ENCODE measurements around the gene LMCD1. TPM values are rescaled to one million over a fixed set of nuclear protein-coding genes. Genes with fewer than 3 reads are reported as not detected.

LMCD1 gene
- total RNA-seq, 2 experiments from 2014 or later, result 2.2 to 3.1 TPM

DNA sequence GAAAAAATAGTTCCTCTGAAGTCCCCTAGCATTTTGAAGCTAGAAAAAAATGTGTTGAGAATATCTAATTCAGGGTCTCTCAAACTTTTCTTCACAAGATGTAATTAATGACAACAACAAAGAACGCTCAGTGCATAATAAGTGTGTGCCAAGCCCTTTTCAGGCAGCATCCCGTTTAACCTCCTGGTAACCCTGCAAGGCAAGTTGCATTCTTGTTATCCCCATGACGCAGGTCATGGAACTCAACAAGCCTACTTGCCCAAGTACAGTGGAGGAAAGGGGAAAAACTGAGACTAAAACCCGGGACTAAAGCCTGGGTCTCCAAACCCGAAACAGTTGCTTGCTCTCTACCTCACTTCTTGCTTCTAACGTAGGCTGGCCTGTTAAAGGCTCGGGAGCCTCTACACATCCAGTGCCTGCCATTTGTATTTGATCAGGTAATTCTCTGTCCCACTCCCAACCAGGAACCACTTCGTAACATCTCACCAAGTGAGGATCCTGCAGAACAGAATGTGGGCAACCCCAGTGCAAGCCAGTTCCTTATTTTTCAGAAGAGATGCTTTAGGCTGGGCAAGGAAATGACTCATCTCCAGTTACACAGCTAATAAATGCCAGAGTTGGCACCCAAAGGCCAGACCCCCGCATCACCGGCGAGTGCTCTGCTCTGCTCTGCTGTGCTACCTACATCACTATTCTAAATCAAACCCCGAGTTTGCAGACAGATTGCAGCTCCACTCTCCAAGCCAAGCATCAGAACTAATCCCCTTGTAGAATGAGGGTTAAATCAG is 28.3 kb downstream of the LMCD1 start:
- POLR2A ChIA-PET, result no interaction called here
- CTCF ChIA-PET, result no interaction called here

DNA sequence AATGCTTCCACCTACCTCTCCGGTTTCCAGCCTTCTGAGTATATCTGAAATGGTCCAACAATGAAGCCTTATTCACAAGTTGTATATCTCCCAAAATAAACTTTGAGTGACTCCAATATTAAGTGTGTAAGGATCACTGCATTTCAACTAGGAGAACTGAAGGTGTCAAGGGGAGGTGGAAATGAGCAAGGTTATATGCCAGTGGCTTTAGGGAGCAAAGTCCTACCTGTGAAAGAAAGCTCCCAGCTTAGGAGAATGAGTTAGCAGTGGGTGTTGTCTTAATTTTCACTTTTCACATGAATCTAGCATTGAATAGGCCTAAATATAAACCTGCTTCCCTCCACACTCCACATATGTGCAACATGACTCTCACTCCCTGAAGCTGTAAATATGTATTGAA is 29.0 kb downstream of the LMCD1 start:
- CTCF ChIA-PET, result no interaction called here

DNA sequence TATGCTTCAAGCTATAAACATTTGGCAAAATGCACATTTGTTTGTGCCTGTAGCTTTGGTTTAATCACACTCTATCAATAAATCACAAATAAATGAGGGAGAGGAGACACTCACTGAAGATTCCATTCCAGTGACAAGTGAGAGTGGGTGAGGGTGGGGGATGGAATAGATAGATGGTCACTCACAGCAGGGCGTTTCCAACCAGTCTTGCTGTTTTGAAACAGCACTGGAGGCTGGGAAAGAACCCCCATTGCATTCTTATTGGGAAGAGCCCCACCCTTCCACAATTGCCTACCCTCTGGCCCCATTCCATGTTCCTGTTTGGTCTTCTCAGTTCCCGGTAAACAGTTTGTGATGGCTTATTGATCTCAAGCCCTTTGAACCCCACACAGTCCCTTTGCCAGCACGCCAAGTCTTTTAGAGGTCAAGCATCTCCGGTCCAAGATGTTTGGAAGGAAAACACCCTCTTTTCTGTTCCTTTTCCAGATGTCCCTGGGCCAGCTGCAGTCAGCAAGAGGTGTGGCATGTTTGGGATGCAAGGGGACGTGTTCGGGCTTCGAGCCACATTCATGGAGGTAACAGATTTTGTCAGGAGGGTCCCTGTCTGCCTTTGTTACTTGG is 30.7 kb downstream of the LMCD1 start:
- ChIA-PET CTCF (no interaction called here), POLR2A (no interaction called here)

More for the DNA sequence above, 29.0 kb downstream of the LMCD1 start:
- POLR2A ChIA-PET, result no interaction called here

DNA sequence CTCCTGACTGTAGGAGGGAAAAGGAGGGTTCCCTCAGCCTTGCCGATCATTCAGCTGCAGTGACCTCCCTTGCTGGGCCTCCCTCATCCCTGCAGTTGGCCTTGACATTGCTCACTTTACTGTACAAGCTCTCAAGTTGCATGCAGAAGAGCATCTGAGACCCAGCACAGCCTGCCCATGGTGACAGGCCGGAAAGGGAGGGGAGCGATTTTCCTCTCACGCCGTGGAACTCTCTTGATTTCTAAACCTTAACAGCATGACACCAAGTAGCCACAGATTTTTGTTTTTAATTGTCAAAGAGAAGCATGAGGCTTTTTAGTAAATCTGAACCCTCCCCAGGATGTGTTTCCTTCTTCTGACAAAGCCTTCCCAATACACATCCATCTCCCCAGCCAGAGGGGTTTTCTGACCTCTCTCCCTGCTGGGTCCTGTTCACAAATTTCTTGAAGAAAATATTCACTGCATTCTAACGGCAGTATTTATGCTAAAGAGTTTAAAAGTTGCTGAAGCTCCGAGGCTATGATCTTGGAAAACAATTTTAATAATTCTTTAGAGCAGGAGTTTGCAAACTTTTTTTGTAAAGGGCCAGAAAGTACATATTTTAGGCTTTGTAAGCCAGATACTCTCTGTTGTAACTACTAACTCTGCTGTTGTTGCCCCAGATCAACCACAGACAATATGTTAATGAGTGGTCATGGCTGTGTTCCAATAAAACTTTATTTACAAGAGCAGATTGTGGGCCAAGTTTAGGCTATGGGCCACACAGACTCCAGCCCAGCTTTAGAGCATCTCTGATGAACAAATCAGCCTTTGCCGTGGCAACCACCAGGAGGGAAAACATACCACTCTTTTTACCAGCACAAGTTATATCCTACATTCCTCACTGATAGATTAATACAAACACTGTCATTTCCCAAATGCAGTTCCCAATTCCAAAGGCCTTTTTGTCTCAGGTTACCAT is 34.8 kb downstream of the LMCD1 start:
- ChIA-PET POLR2A (no interaction called here), CTCF (interaction anchor here (0.5 kb wide), 1 partner anchor 552 kb away, joined by 4 read pairs; no protein-coding TSS in a partner anchor)

DNA sequence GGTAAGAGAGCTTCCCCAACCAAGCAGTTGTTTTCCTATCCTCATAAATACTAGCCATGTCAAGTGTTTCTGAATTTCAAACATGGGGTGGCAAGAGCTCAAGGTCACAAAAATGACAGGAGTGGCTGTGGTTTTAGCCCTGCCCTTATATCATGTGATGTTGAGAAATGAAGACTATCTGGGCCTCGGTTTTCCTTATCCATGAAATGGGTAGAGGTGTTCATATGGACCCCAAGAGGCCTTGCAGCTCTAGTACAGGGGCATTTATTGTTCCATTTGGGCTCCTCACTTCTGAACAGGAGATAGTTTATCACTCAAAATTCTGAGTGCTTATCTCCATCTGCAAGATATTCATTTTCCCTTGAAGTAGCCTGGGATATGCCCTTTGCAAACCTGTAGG is 35.8 kb downstream of the LMCD1 start:
- ChIA-PET POLR2A (no interaction called here), CTCF (no interaction called here)

DNA sequence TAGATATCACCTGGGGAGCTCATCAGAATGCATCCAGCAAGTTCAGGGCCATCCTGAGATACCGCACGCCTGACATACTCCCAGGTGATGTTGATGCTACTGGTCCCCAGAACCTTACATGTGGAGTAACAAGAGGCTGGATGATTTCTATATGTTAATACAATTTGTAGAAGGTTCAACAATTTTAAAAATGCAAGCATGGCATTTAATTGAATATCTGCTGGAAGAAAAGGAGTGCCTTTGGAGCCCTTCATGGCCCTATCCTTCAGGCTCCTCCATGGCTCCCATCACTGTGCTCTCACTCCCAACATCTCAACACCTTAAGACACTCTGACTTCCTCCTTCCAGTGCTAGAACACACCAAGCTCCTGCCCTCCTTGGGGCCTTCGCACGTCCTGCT is 36.6 kb downstream of the LMCD1 start:
- CTCF ChIA-PET, result no interaction called here
- POLR2A ChIA-PET, result no interaction called here

DNA sequence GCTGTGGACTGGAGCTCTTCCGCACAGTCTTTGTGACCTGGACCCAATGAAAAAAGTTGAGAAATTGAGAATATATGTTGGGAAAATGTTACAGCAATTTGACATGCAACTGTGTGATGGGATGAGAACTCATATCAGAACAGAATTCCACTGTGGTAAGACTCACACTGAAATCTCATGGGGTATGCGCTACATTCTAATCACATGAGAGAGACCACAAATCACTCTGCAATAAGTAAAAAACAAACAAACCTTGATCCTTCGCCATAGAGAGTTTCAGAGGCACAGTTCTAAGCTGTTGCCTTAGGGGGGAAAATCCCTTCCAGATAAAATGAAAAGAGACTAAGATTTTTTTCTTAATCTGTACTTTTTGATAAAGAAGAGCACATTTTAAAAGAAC is 37.3 kb downstream of the LMCD1 start:
- POLR2A ChIA-PET, result no interaction called here
- CTCF ChIA-PET, result no interaction called here

DNA sequence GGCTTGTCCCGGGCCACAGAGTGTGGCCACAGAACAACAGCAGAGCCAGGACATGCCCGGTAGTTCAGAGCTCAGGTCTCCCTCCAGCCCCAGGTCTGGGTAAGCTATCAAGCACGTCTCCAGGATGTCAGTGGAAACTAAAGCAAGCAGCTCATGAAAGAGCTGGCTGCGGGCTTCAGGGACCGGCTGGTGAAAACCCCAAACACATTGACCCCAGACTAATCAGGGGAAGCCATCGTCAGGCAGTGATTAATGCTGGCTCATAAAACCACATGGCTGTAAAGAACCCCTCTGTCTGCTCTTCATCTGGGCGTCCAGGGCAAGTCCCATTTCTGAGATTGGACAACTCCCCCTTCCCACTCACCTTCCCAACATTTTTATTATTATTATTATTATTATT is 37.8 kb downstream of the LMCD1 start:
- ChIA-PET CTCF (no interaction called here), POLR2A (no interaction called here)

DNA sequence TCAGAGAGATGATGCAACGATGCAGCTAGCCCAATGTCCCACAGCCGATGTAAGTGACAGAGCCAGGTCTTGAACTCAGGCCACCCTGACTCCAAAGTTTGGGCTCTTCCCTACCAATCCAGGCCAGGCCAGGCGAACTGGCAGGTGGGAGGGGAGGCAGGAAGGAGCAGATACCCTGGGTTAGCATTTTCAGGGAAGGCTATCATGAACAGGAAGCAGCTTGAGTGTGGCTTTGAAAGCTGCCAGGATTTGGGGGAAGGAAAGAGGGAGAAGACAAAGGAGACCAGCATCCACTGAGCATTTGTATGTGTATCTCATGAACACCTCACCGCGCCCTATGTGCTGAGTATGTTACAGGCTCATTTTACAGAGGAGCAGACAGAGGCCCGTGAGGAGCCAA is 38.8 kb downstream of the LMCD1 start:
- POLR2A ChIA-PET, result no interaction called here
- CTCF ChIA-PET, result no interaction called here

DNA sequence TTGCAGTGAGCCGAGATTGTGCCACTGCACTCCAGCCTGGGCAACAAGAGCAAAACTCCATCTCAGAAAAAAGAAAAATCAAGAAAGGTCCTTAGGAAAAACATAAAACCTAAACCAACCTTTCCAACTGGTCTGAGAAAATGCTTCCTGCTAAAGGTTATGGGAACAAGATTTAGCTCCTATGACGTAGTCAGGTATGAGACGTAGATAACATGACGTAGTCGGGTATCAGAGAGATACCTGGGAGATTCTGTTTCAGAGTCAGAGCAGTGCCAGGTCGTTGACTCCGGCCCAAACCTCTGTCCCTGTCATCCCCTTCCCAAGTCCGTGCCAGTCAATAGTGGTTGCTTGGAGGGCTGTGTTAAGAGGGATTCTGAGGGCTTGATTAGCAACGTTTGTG is 39.9 kb downstream of the LMCD1 start:
- POLR2A ChIA-PET, result interaction anchor here (0.5 kb wide), 1 partner anchor 838 kb away, joined by 3 read pairs; no protein-coding TSS in a partner anchor
- CTCF ChIA-PET, result no interaction called here

DNA sequence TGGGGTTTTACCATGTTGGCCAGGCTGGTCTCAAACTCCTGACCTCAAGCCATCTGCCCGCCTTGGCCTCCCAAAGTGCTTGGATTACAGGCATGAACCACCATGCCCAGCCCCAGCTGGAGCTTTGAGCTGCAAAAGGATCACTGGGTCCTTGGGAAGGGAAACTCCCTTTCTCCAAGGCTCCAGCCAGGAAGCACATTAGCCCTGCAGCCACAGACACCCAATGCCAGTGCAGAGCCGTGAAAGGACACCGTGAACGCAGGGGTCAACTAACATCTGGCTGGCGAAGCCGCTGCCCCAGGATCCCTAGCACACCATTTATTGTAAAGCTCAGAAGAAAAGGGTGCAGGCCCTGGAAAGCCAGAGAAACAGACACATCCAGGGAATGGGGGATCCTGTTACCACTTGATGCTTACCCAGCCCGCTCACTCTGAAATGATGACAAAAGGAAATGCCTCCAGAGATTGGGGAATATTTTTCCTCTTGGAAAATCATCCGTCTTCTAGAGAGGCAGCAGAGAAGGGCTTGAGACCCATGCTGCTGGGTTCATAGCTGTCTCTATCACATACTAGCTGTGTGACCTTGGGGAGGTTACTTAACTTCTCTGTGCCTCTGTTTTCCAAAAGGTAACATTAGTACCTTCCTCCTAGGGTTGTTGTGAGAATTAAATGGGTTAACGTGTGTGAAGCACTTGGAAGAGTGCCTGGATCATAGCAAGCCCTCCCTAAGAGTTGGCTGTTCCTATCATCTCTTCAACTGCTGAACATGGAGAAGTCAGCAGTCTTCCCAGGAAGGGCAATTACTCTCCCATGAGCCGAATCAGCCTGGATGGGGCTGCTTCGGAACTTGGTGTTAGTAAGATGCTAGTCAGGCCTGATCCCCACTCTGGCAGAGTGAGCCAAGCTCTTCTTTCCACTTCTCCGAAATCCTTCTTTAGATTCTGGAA is 40.8 kb downstream of the LMCD1 start:
- ChIA-PET POLR2A (no interaction called here), CTCF (no interaction called here)

DNA sequence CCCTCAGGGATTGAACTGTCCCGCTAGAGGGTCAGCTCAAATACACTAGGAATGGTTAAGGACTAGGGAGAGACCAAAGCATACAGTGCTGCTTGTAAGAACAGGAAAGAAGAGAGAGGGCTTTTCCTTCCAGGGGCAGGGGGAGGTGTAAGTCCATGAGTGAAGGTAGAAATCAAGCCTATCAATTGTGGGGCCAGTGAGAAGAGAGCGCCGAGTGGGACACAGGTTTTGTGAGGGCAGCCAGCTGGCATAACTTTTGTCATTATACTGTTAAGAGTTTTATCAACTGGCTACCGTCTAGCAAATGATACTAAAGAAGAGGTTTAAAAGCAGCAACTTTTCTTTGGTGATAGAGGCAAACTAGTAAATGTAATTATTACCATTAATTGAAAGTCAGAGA is 45.0 kb downstream of the LMCD1 start:
- ChIA-PET CTCF (no interaction called here), POLR2A (no interaction called here)

DNA sequence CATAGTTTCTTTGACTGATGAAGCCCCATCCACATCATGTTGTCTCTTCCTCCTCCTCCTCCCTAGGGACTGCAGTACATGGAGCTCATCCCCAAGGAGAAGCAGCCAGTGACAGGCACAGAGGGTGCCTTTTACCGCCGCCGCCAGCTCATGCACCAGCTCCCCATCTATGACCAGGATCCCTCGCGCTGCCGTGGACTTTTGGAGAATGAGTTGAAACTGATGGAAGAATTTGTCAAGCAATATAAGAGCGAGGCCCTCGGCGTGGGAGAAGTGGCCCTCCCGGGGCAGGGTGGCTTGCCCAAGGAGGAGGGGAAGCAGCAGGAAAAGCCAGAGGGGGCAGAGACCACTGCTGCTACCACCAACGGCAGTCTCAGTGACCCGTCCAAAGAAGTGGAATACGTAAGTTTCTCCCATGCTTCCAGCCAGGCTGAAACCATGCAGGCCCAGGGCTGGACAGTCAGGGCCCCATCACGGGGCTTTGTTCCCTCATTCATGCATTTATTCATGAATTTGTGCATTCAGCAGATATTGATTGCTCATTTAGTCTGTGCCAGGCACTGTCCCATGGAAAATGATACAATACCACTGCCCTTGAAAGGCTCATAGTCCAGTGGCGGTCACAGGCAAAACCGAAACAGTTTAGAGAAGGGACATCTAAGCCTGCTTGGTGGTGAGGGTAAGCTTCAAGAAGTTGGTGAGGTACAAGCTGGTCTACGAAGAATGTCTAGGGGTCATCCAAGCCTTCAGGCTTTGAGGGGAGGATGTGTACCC is 47.1 kb downstream of the LMCD1 start:
- ChIA-PET CTCF (no interaction called here), POLR2A (no interaction called here)

DNA sequence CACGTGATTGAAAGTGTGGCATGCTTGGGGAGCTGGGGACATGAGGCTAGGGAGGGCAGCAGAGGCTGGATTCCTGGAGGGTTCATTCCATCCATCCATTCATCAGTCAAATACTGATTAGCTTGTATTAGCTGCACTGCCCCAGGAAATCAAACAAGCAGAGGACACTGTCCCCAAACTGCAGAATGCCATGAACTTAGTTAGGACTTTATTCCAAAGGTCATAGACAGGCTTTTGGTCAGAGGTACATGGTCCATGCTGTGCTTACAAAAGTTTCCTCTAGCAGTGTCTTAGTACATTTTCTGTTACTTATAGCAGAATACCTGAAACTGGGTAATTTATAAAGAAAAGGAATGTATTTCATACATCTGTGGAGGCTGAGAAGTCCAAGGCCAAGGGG is 47.7 kb downstream of the LMCD1 start:
- CTCF ChIA-PET, result no interaction called here
- POLR2A ChIA-PET, result no interaction called here

DNA sequence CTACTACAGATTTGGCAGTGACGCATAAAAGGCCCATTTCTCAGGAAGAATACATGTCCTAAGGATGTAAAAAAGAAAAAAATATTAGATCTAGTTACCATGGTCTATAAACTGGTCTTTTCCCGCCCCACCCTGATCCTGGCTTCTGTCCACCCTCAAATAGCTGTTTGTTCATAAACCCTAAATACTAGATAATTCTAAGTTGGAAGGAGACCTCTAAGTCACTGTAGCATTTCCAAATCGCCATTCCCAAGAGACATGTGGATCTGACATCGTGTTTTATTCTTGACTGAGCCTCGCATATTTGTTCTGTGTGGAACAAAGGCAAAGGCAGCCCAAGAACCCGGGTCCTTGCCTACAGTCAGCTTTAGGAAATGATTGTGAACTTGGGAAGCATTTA is 49.0 kb downstream of the LMCD1 start:
- ChIA-PET POLR2A (no interaction called here), CTCF (no interaction called here)

DNA sequence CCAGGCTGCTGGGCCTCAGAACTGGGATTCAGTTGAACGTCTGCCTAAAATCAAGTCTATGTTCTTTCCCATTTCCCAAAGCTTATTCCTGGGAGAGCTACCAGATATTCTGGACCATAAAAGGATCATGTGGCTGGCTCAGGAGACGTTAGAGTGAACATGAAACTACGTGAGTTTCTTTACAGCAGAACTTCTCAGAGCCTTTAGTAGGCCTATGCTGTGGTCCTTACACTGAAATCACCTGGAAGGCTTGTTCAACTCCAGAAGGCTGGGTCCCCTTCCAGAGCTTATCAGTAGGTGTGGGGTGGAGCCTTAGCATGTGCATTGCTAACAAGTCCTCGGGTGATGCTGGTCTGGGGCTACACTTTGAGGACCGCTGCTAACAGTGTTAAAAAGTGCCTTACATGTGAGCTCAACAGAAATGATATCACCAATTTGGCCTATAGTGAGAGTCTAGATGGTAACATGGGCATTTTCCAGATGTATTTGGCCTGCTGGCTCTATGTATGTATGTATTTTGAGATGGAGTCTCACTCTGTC is 50.7 kb downstream of the LMCD1 start:
- ChIA-PET CTCF (no interaction called here), POLR2A (no interaction called here)

DNA sequence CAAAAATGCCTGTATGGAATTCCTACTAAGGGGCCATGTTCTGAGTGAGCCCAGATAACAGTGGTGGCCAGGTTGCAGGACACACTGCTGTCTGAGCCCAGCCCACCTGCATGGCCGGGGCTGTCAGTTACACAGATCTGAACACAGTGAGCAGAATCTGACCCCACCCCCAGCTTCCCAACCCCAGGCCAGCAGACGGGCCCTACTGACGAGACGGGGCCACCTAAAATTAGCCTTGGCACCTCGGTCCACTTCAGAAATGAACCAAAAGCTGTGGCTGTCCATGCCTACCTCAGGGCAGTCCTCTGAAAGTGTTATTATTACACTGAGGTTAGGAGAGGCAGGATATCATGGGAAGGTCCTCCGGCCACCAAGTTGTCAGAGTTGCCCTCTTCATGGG is 51.8 kb downstream of the LMCD1 start:
- CTCF ChIA-PET, result no interaction called here
- POLR2A ChIA-PET, result no interaction called here

DNA sequence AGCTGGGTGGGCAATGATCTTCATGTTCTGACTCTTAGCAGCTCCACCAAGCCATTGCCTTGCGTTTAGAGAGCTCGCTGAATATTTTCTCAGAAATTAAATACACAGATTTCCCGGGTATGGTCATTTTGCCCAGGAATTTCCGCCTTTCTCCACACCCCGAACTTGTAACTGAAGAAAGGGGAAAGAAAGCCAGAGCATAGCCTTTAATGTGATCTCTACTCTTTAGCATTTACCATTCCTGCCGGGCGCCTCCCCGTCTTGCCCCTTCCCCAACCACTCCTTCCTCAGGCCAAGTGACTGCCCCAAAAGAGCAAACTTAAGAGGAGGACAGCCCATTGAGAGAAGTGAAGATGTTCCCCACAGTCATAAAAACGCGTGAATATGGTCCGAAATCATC is 53.1 kb downstream of the LMCD1 start:
- ChIA-PET POLR2A (no interaction called here), CTCF (no interaction called here)

DNA sequence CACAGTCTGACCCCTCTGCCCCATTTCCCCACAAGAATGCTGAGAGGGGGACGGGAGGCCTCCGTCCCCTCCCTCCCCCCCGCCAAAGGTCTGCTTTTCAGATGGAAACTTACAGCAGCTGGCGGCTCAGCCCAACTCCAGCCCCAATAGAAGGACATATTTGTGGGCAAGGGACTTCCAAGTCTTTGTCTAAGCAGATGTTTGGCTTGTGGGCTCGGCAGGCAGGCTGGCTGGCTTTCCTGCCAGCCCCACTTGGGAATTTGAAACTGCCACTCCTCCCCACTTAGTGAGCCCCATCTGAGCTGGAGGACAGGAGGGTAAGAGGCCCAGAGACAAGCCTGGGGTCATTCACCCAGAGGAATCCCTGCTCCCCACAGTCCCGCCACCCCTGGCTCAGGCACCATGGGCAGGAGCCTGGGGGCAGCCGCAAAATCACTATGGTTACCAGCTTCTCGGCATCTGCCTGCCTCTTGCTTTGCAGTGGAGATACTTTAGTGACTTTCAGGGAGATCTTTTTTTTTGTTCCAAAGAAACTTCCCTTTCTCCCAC is 53.6 kb downstream of the LMCD1 start:
- POLR2A ChIA-PET, result no interaction called here
- CTCF ChIA-PET, result no interaction called here
